K562 treated with DMSO at 1 percent for 4 hours (cell line): ENCODE results near the gene ZBTB11. TPM values are rescaled to one million over a fixed set of nuclear protein-coding genes. Genes with fewer than 3 reads are reported as not detected.

Source experiments
- total RNA-seq: library from RNA; unstranded; fragments of 300-600 nt; gene quantifications from 2 replicates; pipeline ENCODE4 v1.2.3, GENCODE V29; 2022; ENCODE audit not compliant: insufficient read depth

Gene ZBTB11
- total RNA-seq: 10.6 and 13.2 TPM in 2 replicates

DNA sequence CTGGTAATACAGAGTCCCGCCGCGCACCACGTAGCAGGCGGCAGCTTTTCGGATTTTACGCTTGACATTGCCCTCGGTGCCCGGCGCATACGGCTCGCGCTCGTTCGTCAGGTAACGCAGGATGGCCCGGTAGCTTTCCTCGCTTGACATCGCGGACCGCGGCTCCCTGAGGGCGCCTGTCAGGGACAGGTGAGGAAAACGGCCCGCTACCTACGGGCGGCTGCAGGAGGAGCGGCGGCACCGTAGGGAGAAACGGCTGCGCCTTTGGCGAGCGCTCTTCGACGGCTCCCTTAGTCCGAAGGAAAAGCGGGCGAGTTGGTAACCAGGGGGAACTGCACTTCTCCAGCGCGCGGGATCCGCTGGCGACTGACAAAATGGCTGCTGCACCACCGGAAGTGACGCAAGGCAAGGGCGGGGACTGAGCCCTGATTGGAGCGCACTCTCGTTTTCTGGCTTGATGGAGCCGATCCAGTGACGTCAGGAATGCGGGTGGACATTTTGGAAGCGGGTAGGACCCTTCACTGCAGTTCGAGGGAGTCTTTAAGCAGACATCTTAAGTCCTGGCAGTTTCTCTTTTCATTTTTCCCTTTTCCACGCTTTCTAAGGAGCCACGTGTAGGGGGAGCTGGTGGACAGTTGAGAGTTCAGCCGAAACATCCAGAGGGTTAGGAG lies at the start of gene ZBTB11:
Gene ZBTB11 (minus strand): TSS at position 368 of the 671 bp plus-strand sequence. CDS start 218 bp downstream, at position 150.

GRCh38 chr3:101724329-101725193 lies 47.6 kb upstream of the ZBTB11 start, which contains the start of gene CEP97:
Gene CEP97 (plus strand): TSS chr3:101724614. CDS start chr3:101724677, 63 bp downstream.

Other genes with a start within 250 kb of the ZBTB11 start
- 3.8 and 4.1 TPM in 2 replicates for gene SENP7, start 163.9 kb downstream of the ZBTB11 start, total RNA-seq
- 12.8 and 16.9 TPM in 2 replicates for gene TRMT10C, start 115.3 kb downstream of the ZBTB11 start, total RNA-seq
- gene PCNP, start 103.0 kb downstream of the ZBTB11 start, total RNA-seq: 51.9 and 55.8 TPM in 2 replicates
- 2,185 and 2,384 TPM in 2 replicates for gene RPL24, start 9.6 kb upstream of the ZBTB11 start, total RNA-seq
- 0.77 and 2.4 TPM in 2 replicates for gene CEP97, start 47.5 kb upstream of the ZBTB11 start, total RNA-seq
- 2.7 and 4.2 TPM in 2 replicates for gene NXPE3, start 102.1 kb upstream of the ZBTB11 start, total RNA-seq
- 2.3 and 5.2 TPM in 2 replicates for gene NFKBIZ, start 172.4 kb upstream of the ZBTB11 start, total RNA-seq